Endometrium (tissue), 2 donors: ENCODE measurements around the gene MARCHF9.

ENCODE experiments used
- FAIRE-seq: peaks from 2 replicates; lab custom pipeline; 2012; peaks lifted over from hg19 to GRCh38; lab: Jason Lieb, UNC
- donor health status: control.
- donor health status: control.

The MARCHF9 gene

GRCh38 chr12:57724003-57724935, 30.6 kb upstream of the MARCHF9 start:
- FAIRE-seq: no peak

- FAIRE-seq: no peak
Observed at GRCh38 chr12:57724936-57725740, 29.8 kb upstream of the MARCHF9 start.

GRCh38 chr12:57725851-57726150, 29.1 kb upstream of the MARCHF9 start:
- no peak for FAIRE-seq

- FAIRE-seq: no peak
Observed at GRCh38 chr12:57726151-57726883, 28.6 kb upstream of the MARCHF9 start.

GRCh38 chr12:57726884-57727757, 27.8 kb upstream of the MARCHF9 start:
- FAIRE-seq: no peak

- FAIRE-seq: no peak
Observed at GRCh38 chr12:57727758-57728395, 27.0 kb upstream of the MARCHF9 start.

GRCh38 chr12:57729321-57729844, 25.5 kb upstream of the MARCHF9 start:
- FAIRE-seq: no peak

- no peak for FAIRE-seq
Observed at GRCh38 chr12:57730336-57731067, 24.4 kb upstream of the MARCHF9 start.

GRCh38 chr12:57731411-57732080, 23.4 kb upstream of the MARCHF9 start:
- FAIRE-seq: no peak

GRCh38 chr12:57732270-57732669, 22.6 kb upstream of the MARCHF9 start:
- no peak for FAIRE-seq

- no peak for FAIRE-seq
Observed at GRCh38 chr12:57732726-57733593, 21.9 kb upstream of the MARCHF9 start.

- FAIRE-seq: no peak
Observed at GRCh38 chr12:57733928-57734327, 21.0 kb upstream of the MARCHF9 start.

- no peak for FAIRE-seq
Observed at GRCh38 chr12:57734591-57734990, 20.3 kb upstream of the MARCHF9 start.

- no peak for FAIRE-seq
Observed at GRCh38 chr12:57735198-57735855, 19.6 kb upstream of the MARCHF9 start.

GRCh38 chr12:57735952-57736740, 18.8 kb upstream of the MARCHF9 start:
- no peak for FAIRE-seq

- no peak for FAIRE-seq
Observed at GRCh38 chr12:57736741-57737466, 18.0 kb upstream of the MARCHF9 start.
